Heart right ventricle (tissue), 16 donors: Measurements from ENCODE around the gene IBSP. TPM values are rescaled to one million over a fixed set of nuclear protein-coding genes. Genes with fewer than 3 reads are reported as not detected.

Source experiments
- ATAC-seq, 8 donors: fragments of 200-7000 bp; cut with Tn5 transposase; one replicate each; pipeline ENCODE4 v1.9.1; 2020; ENCODE audit warnings: mild to moderate bottlenecking in 8 of 8, moderate library complexity in 8 of 8, moderate number of reproducible peaks in 1 of 8
- DNase-seq, 2 donors: peaks; one replicate each; pipeline ENCODE4 v3.0.0-alpha.2; 2020
- H3K27ac ChIP-seq, 10 donors: fragments of 200-600 bp; sonication (generic) in 2 of 10; one replicate each; pipeline versions ENCODE4 v1.5.0 to v1.8.0; 2020 to 2022; ENCODE audit warnings: mild to moderate bottlenecking in 3 of 10
- H3K27me3 ChIP-seq, 7 donors: fragments of 200-600 bp; one replicate each; pipeline ENCODE4 v1.8.0; 2021 to 2022; ENCODE audit warnings: mild to moderate bottlenecking in 2 of 7
- H3K36me3 ChIP-seq, 9 donors: fragments of 200-600 bp; sonication (generic) in 1 of 9; one replicate each; pipeline versions ENCODE4 v1.5.0 to v1.8.0; 2020 to 2022; ENCODE audit warnings: mild to moderate bottlenecking in 2 of 9
- H3K4me1 ChIP-seq, 9 donors: fragments of 200-600 bp; sonication (generic) in 1 of 9; one replicate each; pipeline versions ENCODE4 v1.5.0 to v1.8.0; 2020 to 2022; ENCODE audit warnings: mild to moderate bottlenecking in 4 of 9
- H3K4me3 ChIP-seq, 10 donors: fragments of 200-600 bp; sonication (generic) in 2 of 10; one replicate each; pipeline versions ENCODE4 v1.5.0 to v1.8.0; 2020 to 2022; ENCODE audit warnings: mild to moderate bottlenecking in 7 of 10, moderate library complexity in 2 of 10
- H3K9me3 ChIP-seq, 11 donors: fragments of 200-600 bp in 10 of 11; sonication (generic) in 2 of 11; one replicate each; pipeline versions ENCODE4 v1.5.0 to v1.8.0; 2013 to 2022; ENCODE audit warnings: mild to moderate bottlenecking in 2 of 11, control low read depth in 1 of 11, moderate library complexity in 1 of 11
- WGBS, 2 donors: extraction: QIAGEN DNeasy Blood & Tissue Kit; methylation state at CpG; one replicate each; pipeline ENCODE4 v1.1.7; 2013; ENCODE audit warnings: inconsistent platforms in 1 of 2; 5-methylcytosine and 5-hydroxymethylcytosine counted together
- intact Hi-C, 10 donors: fragments of 100-400 bp; cut with DNase I; formaldehyde crosslinking; loops; one replicate each; pipeline versions ENCODE4 v1.11.1 to v1.14.2; 2022
- long read RNA-seq, 3 donors: library from polyadenylated mRNA; unstranded; transcript quantifications; one replicate each; pipeline ENCODE4 v2.0.0, GENCODE V29; 2020 to 2021
- polyA plus RNA-seq, 2 donors: library from polyadenylated mRNA; stranded (reverse); fragments of 200-250 nt; gene quantifications; one replicate each; pipeline ENCODE4 v1.2.3, GENCODE V29; 2013
- total RNA-seq, 10 donors: library from RNA; stranded (reverse); fragmentation: NEBNext Ultra II Directional in 3 of 10; extraction: Animal tissue kit (Norgen Biotek cat#: 25700) in 3 of 10; gene quantifications; one replicate each; pipeline versions ENCODE4 v1.2.1 to v1.2.4, GENCODE V29; 2021 to 2023
- TF ChIP-seq, protein P1 (sequence below), 9 donors: fragments of 200-600 bp; sonication (generic) in 2 of 9; IDR thresholded peaks; one replicate each; pipeline versions ENCODE4 v1.5.0 to v1.8.0; 2021 to 2022; ENCODE audit warnings: antibody characterized with exemption in 9 of 9, mild to moderate bottlenecking in 5 of 9, moderate library complexity in 1 of 9
- donor health status: Arrhythmogenic right ventricular cardiomyopathy.
- donor health status: ischemic (EF 13 %, LVEDD 7.1; RV severe dilation, severe dysfunction).
- donor health status: healthy with polysubstance abuse.
- donor health status: DM: no; HTN: yes; CAD: no.
- donor health status: DM: no; HTN: no; CAD: no.
- donor health status: ischemic (EF 25% LVEDD 6.9; RV normal size, moderate dysfunction).
- donor health status: ischemic (EF 25% LVEDD 5.7; RV mildly dilated, moderate dysfunction).
- donor health status: healthy.
- donor health status: DM: yes; HTN: yes; CAD: no.
- donor health status: Ischemic cardiomyopathy.
- donor health status: ischemic (EF 35%, LVEDD 5.7; RV mildly dilated, moderate dysfunction).
- donor health status: nonischemic (EF 11% LVEDD 7.7; RV severe dilation, severe dysfunction).
- donor health status: DM: yes; HTN: yes; CAD: no.
- donor health status: PGD.
- donor health status: ischemic (EF 29% LVEDD 5.4; RV normal size, mild dysfunction).
- donor health status: nonischemic (EF 23%, LVEDD 6.1; RV moderate dilation, normal function).

IBSP gene, protein sequence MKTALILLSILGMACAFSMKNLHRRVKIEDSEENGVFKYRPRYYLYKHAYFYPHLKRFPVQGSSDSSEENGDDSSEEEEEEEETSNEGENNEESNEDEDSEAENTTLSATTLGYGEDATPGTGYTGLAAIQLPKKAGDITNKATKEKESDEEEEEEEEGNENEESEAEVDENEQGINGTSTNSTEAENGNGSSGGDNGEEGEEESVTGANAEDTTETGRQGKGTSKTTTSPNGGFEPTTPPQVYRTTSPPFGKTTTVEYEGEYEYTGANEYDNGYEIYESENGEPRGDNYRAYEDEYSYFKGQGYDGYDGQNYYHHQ
- under 1 TPM in 1 of 10 donors, not detected in 9; 0.16 TPM for total RNA-seq
- not detected for polyA plus RNA-seq
- long read RNA-seq, donor 1 = 0 reads
- long read RNA-seq, donor 2 = 0 reads
- long read RNA-seq, donor 3 = 0 reads

DNA sequence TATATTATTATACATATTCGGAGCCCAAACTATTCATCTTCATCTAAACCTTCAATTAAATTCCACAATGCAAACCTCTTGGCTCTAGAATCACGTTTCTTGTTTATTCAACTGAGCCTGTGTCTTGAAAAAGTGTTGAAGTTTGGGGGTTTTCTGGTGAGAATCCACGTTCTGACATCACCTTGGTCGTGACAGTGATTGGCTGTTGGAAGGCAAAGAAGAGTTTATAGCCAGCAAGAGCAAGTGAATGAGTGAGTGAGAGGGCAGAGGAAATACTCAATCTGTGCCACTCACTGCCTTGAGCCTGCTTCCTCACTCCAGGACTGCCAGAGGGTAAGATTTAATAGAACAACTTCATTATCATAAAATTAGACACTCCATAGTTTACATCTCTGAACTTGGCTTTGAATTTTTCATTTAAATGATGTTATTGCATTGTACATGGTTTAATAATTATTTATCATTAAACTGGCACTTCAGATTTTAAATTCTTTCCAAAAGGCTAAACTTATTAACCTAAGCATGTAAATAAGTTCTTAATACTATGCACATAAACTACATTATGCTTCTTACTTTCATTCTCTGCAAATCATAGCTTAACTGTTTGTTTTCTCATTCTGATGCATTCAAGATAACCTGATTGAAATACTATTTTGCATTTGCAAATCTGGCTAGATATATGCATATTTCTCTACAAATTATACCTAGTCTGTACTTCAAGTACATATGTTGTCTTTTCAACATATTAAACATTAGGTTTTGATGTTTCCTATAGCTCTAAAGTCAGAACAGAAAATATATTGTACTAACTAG is at the start of gene IBSP:
Gene IBSP, plus strand, starts transcription at position 254 of the 813 bp plus-strand sequence. CDS start 2,808 bp downstream, outside the sequence.
- H3K27ac ChIP-seq = no peak within 1 kb of the TSS
- no peaks in the 10 kb centered on the region for H3K9me3 ChIP-seq

DNA sequence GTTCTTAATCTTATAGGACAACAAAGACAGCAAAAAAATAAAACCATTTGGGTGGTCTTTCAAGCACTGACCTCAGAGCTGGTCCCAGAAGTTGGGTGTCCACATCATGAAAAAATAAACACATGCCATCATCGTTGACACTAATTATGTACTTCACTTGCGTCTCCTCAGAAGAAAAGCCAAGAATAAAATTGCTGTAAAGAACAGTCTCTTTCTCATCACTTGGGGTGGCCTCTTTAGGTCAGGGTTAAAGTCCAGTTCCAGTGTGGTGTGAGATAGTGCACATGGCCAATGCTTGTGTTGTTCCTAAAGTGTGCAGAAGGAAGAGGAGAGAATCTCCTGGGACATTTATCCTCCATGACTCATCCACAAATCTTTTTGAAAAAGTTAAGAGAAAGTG is 49.5 kb upstream of the IBSP start:
- no peaks in the 10 kb centered on the region for H3K27me3 ChIP-seq
- H3K4me1 ChIP-seq = no peaks in the 10 kb centered on the region
- intact Hi-C loops = no loop called here
- peaks cover 0 to 12% (median 0%) of the 10 kb centered on the region in 11 donors for H3K9me3 ChIP-seq
- TF ChIP-seq, protein P1, sequence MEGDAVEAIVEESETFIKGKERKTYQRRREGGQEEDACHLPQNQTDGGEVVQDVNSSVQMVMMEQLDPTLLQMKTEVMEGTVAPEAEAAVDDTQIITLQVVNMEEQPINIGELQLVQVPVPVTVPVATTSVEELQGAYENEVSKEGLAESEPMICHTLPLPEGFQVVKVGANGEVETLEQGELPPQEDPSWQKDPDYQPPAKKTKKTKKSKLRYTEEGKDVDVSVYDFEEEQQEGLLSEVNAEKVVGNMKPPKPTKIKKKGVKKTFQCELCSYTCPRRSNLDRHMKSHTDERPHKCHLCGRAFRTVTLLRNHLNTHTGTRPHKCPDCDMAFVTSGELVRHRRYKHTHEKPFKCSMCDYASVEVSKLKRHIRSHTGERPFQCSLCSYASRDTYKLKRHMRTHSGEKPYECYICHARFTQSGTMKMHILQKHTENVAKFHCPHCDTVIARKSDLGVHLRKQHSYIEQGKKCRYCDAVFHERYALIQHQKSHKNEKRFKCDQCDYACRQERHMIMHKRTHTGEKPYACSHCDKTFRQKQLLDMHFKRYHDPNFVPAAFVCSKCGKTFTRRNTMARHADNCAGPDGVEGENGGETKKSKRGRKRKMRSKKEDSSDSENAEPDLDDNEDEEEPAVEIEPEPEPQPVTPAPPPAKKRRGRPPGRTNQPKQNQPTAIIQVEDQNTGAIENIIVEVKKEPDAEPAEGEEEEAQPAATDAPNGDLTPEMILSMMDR (IDR thresholded peaks at IDR 0.05) = no peak
- WGBS, 2 donors = 76 to 79% methylated on average over 2 of the region's 2 CpGs
- H3K27ac ChIP-seq = no peak overlapping the region
- H3K4me3 ChIP-seq = no peak overlapping the region
- H3K36me3 ChIP-seq = no peaks in the 10 kb centered on the region
- ATAC-seq = peak in 1 of 8 donors; percentile 57
- no peak for DNase-seq

More for the DNA sequence above, at the start of gene IBSP:
- TF ChIP-seq, protein P1 (IDR thresholded peaks at IDR 0.05) = no peak
- 63 to 67% methylated on average over 4 of the region's 4 CpGs for WGBS, 2 donors
- intact Hi-C loops = no loop called here
- no peaks in the 10 kb centered on the region for H3K27me3 ChIP-seq
- ATAC-seq = no peak
- no peak for DNase-seq
- H3K36me3 ChIP-seq = no peaks in the 10 kb centered on the region
- H3K4me1 ChIP-seq = no peaks in the 10 kb centered on the region
- H3K4me3 ChIP-seq = no peak within 1 kb of the TSS

DNA sequence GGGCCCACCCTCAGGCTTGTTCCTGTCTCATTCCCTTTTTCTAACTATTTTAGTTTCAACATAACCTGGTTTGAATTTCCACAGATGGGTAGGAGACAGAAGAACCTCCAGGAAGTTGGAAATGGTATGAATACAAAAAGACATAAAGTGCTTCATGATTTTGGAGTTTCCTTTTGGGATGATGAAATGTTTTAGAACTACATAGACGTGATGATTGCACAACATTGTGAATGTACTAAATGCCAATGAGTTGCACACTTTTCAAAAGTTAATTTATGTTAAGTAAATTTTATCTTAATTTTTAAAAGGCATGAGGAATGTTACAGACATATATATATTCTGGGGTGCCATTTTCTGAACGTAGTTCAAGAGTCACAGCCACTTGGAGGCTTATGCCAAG is 41.1 kb upstream of the IBSP start:
- H3K27me3 ChIP-seq = no peaks in the 10 kb centered on the region
- WGBS, 2 donors = 58 to 68% methylated on average over 2 of the region's 2 CpGs
- DNase-seq = no peak
- no peak overlapping the region for H3K4me3 ChIP-seq
- no peaks in the 10 kb centered on the region for H3K36me3 ChIP-seq
- no peak for ATAC-seq
- intact Hi-C loops = no loop called here
- TF ChIP-seq, protein P1 (IDR thresholded peaks at IDR 0.05) = no peak
- no peak overlapping the region for H3K27ac ChIP-seq
- no peaks in the 10 kb centered on the region for H3K4me1 ChIP-seq
- H3K9me3 ChIP-seq = peaks cover 0 to 9% (median 0%) of the 10 kb centered on the region in 11 donors

DNA sequence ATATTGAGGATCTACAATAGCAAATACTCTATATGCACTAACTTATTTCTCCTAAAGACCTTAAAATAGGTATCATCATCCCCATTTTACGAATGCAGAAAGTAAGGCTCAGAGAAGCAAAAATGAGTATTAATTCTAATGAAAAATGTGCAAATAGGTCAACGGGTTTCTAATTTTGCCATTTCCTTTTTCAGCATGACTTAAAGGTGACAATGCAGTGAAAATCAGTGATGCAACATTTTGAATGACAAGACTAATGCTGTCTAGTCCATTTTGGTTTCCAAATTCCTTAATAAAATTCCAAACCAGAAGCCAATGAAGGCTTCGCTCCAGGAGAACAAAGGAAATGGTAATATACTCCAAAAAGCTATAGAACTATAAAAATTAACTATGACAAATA is 37.0 kb upstream of the IBSP start:
- intact Hi-C loops = no loop called here
- Histone ChIP-seq H3K4me3 (no peak overlapping the region), H3K4me1 (no peaks in the 10 kb centered on the region), H3K9me3 (no peaks in the 10 kb centered on the region), H3K36me3 (no peaks in the 10 kb centered on the region), H3K27me3 (no peaks in the 10 kb centered on the region), H3K27ac (no peak overlapping the region)
- DNase-seq = no peak
- ATAC-seq = no peak
- TF ChIP-seq, protein P1 (IDR thresholded peaks at IDR 0.05) = no peak
- whole genome bisulfite sequencing, 2 donors = 90% methylated on average over 3 of the region's 3 CpGs
